GM12878 (cell line): ENCODE results near the gene TMA16. TPM values are rescaled to one million over a fixed set of nuclear protein-coding genes. Genes with fewer than 3 reads are reported as not detected.

Experiments
- ATAC-seq: fragments of 200-7000 bp; cut with Tn5 transposase; 3 replicates; pipeline ENCODE4 v1.9.1; 2020; ENCODE audit warnings: mild to moderate bottlenecking, moderate library complexity
- BruUV-seq: library from RNA; stranded (reverse); fragments of 400-500 nt; replicated peaks from 2 replicates; lab custom pipeline; 2021; lab: Mats Ljungman, UMichigan
- CTCF ChIA-PET: fragments of 300-600 bp; sonication (Branson Sonifier 250); formaldehyde crosslinking; extraction: SDS; loops from one replicate; lab custom pipeline; 2021; ENCODE audit warnings: inconsistent platforms; lab: Yijun Ruan, JAX
- POLR2A ChIA-PET: fragments of 350-600 bp; formaldehyde crosslinking; extraction: SDS; loops from one replicate; lab custom pipeline; 2021; ENCODE audit warnings: inconsistent platforms; lab: Charles Lee
- RAD21 ChIA-PET: fragments of 300-600 bp; sonication (Branson Sonifier 250); formaldehyde crosslinking; loops from one replicate; lab custom pipeline; 2023; ENCODE audit warnings: antibody characterized with exemption; ENCODE audit not compliant: unreplicated experiment; lab: Charles Lee
- SMC1A ChIA-PET: fragments of 300-600 bp; sonication (Branson Sonifier 250); formaldehyde crosslinking; loops from one replicate; lab custom pipeline; 2023; ENCODE audit not compliant: unreplicated experiment, uncharacterized antibody; lab: Charles Lee
- DNase-seq: peaks from one replicate; pipeline ENCODE4 v3.0.0-alpha.2; 2011; ENCODE audit warnings: low read depth, low spot score
- FAIRE-seq: peaks from 3 replicates; lab custom pipeline; 2011; peaks lifted over from hg19 to GRCh38; lab: Jason Lieb, UNC
- H2AFZ ChIP-seq: 2 replicates; pipeline ENCODE4 v1.6.0; 2011; ENCODE audit warnings: low read depth, low read length, control low read depth; ENCODE audit not compliant: control insufficient read depth
- H3K27ac ChIP-seq: 2 replicates; pipeline ENCODE4 v1.5.1; 2011; ENCODE audit warnings: control low read depth; ENCODE audit not compliant: control insufficient read depth, insufficient read depth
- H3K27me3 ChIP-seq, 2 experiments: replicated peaks in 1 of 2; 2 replicates each; pipeline versions ENCODE4 v1.6.0 to v1.6.1; 2011; ENCODE audit warnings: low read length in 1 of 2; ENCODE audit not compliant: control insufficient read depth in 2 of 2, insufficient read depth in 2 of 2
- H3K36me3 ChIP-seq, 2 experiments: 2 replicates each; pipeline ENCODE4 v1.5.1; 2011; ENCODE audit warnings: low read length in 1 of 2; ENCODE audit not compliant: control insufficient read depth in 2 of 2, insufficient read depth in 2 of 2
- H3K4me1 ChIP-seq: 2 replicates; pipeline ENCODE4 v1.6.1; 2011; ENCODE audit warnings: mild to moderate bottlenecking, low read length, moderate library complexity, mixed read lengths; ENCODE audit not compliant: control insufficient read depth, insufficient read depth
- H3K4me2 ChIP-seq: 2 replicates; pipeline ENCODE4 v1.6.0; 2011; ENCODE audit warnings: control low read depth; ENCODE audit not compliant: control insufficient read depth, insufficient read depth
- H3K4me3 ChIP-seq: fragments of 200-600 bp; sonication (generic); 2 replicates; pipeline ENCODE4 v1.5.1; 2016
- H3K79me2 ChIP-seq: 2 replicates; pipeline ENCODE4 v1.6.0; 2011; ENCODE audit warnings: low read length; ENCODE audit not compliant: control insufficient read depth, insufficient read depth
- H3K9ac ChIP-seq: 2 replicates; pipeline ENCODE4 v1.8.0; 2011; ENCODE audit warnings: low read length, control low read depth, mixed read lengths; ENCODE audit not compliant: control insufficient read depth, insufficient read depth
- H3K9me3 ChIP-seq: replicated peaks from 3 replicates; pipeline ENCODE4 v1.5.1; 2011; ENCODE audit warnings: mild to moderate bottlenecking, low read length; ENCODE audit not compliant: control insufficient read depth, insufficient read depth
- H4K20me1 ChIP-seq: 2 replicates; pipeline ENCODE4 v1.6.0; 2011; ENCODE audit not compliant: control insufficient read depth, insufficient read depth
- BHLHE40 ChIP-seq, 2 experiments: fragments of 450-650 bp in 1 of 2; IDR thresholded peaks; 2 replicates each; pipeline ENCODE4 v1.6.1; 2011 to 2017; ENCODE audit warnings: low read depth in 2 of 2, borderline replicate concordance in 1 of 2, improper control_type of control experiment in 1 of 2, low read length in 1 of 2, mild to moderate bottlenecking in 1 of 2
- EGR1 ChIP-seq, 2 experiments: IDR thresholded peaks; 1 replicate in 1 of 2; 2 replicates in 1 of 2; pipeline ENCODE4 v1.6.1; 2011 to 2012; ENCODE audit warnings: low read depth in 2 of 2, low read length in 2 of 2, borderline replicate concordance in 1 of 2, mild to moderate bottlenecking in 1 of 2, moderate library complexity in 1 of 2
- ELK1 ChIP-seq: IDR thresholded peaks from 2 replicates; pipeline ENCODE4 v1.6.1; 2012; ENCODE audit warnings: low read depth, low read length, improper control_type of control experiment
- KLF5 ChIP-seq: fragments of 450-650 bp; IDR thresholded peaks from 2 replicates; pipeline ENCODE4 v1.6.1; 2014; ENCODE audit warnings: mild to moderate bottlenecking; ENCODE audit not compliant: partially characterized antibody
- MEF2A ChIP-seq: IDR thresholded peaks from 2 replicates; pipeline ENCODE4 v1.6.1; 2011; ENCODE audit warnings: low read depth, mild to moderate bottlenecking, low read length, moderate library complexity; ENCODE audit not compliant: insufficient read depth
- MTA2 ChIP-seq: fragments of 450-650 bp; IDR thresholded peaks from 2 replicates; pipeline ENCODE4 v1.6.1; 2016; ENCODE audit warnings: low read depth, mild to moderate bottlenecking, moderate library complexity
- NR2C2 ChIP-seq: IDR thresholded peaks from 2 replicates; pipeline ENCODE4 v1.6.1; 2011; ENCODE audit warnings: borderline replicate concordance, low read depth; ENCODE audit not compliant: control insufficient read depth, insufficient read length
- PAX5 ChIP-seq: IDR thresholded peaks from 2 replicates; pipeline ENCODE4 v1.6.1; 2011; ENCODE audit warnings: low read depth, low read length, borderline replicate concordance
- POLR2A ChIP-seq: IDR thresholded peaks from 2 replicates; pipeline ENCODE4 v1.6.1; 2011; ENCODE audit warnings: low read depth, mild to moderate bottlenecking, low read length
- SMARCA5 ChIP-seq: fragments of 450-650 bp; IDR thresholded peaks from 2 replicates; pipeline ENCODE4 v1.6.1; 2017; ENCODE audit warnings: mild to moderate bottlenecking
- SREBF2 ChIP-seq: IDR thresholded peaks from 2 replicates; pipeline ENCODE4 v1.6.1; 2012; ENCODE audit warnings: mild to moderate bottlenecking, low read length
- TCF7 ChIP-seq: IDR thresholded peaks from 2 replicates; pipeline ENCODE4 v1.6.1; 2014; ENCODE audit warnings: antibody characterized with exemption, borderline replicate concordance
- YBX1 ChIP-seq: fragments of 450-650 bp; IDR thresholded peaks from 2 replicates; pipeline ENCODE4 v1.6.1; 2016; ENCODE audit warnings: antibody characterized with exemption
- ZNF207 ChIP-seq: fragments of 450-650 bp; IDR thresholded peaks from 2 replicates; pipeline ENCODE4 v1.6.1; 2014; ENCODE audit warnings: antibody characterized with exemption, mild to moderate bottlenecking, borderline replicate concordance
- ZSCAN29 ChIP-seq: fragments of 450-650 bp; IDR thresholded peaks from 2 replicates; pipeline ENCODE4 v1.6.1; 2017; ENCODE audit warnings: mild to moderate bottlenecking, moderate library complexity
- WGBS: methylation state at CpG from one replicate; pipeline ENCODE4 v1.1.6; 2016; ENCODE audit warnings: low lambda C conversion rate; ENCODE audit not compliant: insufficient replicate concordance, insufficient coverage; ENCODE audit errors: missing lambda C conversion rate; 5-methylcytosine and 5-hydroxymethylcytosine counted together
- in situ Hi-C: fragments of 300-500 bp; cut with MboI; formaldehyde crosslinking; loops from 9 replicates; pipeline ENCODE4 v1.14.3; 2018; ENCODE audit warnings: mixed read lengths
- intact Hi-C: fragments of 100-400 bp; cut with micrococcal nuclease; formaldehyde crosslinking; loops from one replicate; pipeline ENCODE4 v1.14.2; 2022; ENCODE audit not compliant: unreplicated experiment
- polyA plus RNA-seq, 11 experiments: library from polyadenylated mRNA; depleted of rRNA in 4 of 11; unstranded in 6 of 11; stranded (reverse) in 5 of 11; fragments of >200 nt; fragmentation: Nextera tagmentation in 4 of 11; fragmentation: Illumina TruSeq in 1 of 11; extraction: Ambion mirVana in 4 of 11; extraction: Trizol in 1 of 11; gene quantifications; 1 replicate in 1 of 11; 2 replicates in 10 of 11; pipeline versions ENCODE4 v1.2.1 to v1.2.3, GENCODE V29; 2011 to 2016; ENCODE audit warnings: inconsistent platforms in 2 of 11, missing spikeins in 2 of 11, low read depth in 1 of 11
- total RNA-seq, 4 experiments: library from RNA; depleted of rRNA in 3 of 4; stranded (reverse); fragments of >200 nt in 3 of 4; fragmentation: Illumina TruSeq in 1 of 4; extraction: Trizol in 1 of 4; gene quantifications; 2 replicates each; pipeline versions ENCODE4 v1.2.1 to v1.2.3, GENCODE V29; 2013 to 2021
- TF ChIP-seq, protein P1 (sequence below), 3 experiments: IDR thresholded peaks in 2 of 3; conservative IDR thresholded peaks in 1 of 3; 2 replicates each; pipeline ENCODE4 v1.5.1; 2011; ENCODE audit warnings: low read depth in 3 of 3, low read length in 3 of 3, mild to moderate bottlenecking in 3 of 3, control low read depth in 2 of 3, moderate library complexity in 2 of 3, inconsistent platforms in 1 of 3, mixed read lengths in 1 of 3; ENCODE audit not compliant: control insufficient read depth in 2 of 3, insufficient read depth in 1 of 3; ENCODE audit errors: extremely low read depth in 1 of 3
- TF ChIP-seq, protein P2 (sequence below): fragments of 450-650 bp; formaldehyde crosslinking; IDR thresholded peaks from 2 replicates; pipeline ENCODE4 v1.5.0; 2022; ENCODE audit warnings: mild to moderate bottlenecking, missing genetic modification characterization

Gene TMA16
- total and polyA plus RNA-seq, 10 of the 15 experiments (the other 5 are each of a cell fraction or from before 2014, with no cell fraction given): 37.9 to 91.0 (median 55.8) TPM

- Histone ChIP-seq H3K27me3 (no peaks in the 10 kb centered on the region), H3K9me3 (no peaks in the 10 kb centered on the region; the same call in 2 of the 3 replicates), H3K4me3 (no peak overlapping the region), H3K36me3 (no peaks in the 10 kb centered on the region), H3K27ac (no peak overlapping the region), H3K4me2 (no peak overlapping the region), H3K79me2 (no peaks in the 10 kb centered on the region), H3K9ac (no peak overlapping the region), H3K4me1 (peaks cover 12% of the 10 kb centered on the region; the same call in 1 of the 2 replicates), H4K20me1 (no peaks in the 10 kb centered on the region), H2AFZ (no peak overlapping the region)
- ChIA-PET POLR2A (no interaction called here), SMC1A (interaction anchor here (0.8 to 4.6 kb wide), 8 partner anchors 14 to 70 kb away, joined by 3 to 59 read pairs (median 4); no protein-coding TSS in a partner anchor), CTCF (interaction anchor here (0.7 to 5.1 kb wide), 14 partner anchors 10 to 270 kb away, joined by 3 to 164 read pairs (median 4); no protein-coding TSS in a partner anchor), RAD21 (interaction anchor here (1.1 to 2.9 kb wide), 3 partner anchors 57 to 63 kb away, joined by 5 to 26 read pairs (median 10); no protein-coding TSS in a partner anchor)
- FAIRE-seq (no peak), ATAC-seq (no peak), DNase-seq (no peak)
- in situ Hi-C loops: loop anchor here (10.0 kb wide), 1 partner anchor 58 kb away; no protein-coding TSS in a partner anchor
- WGBS: 18% methylated on average over 1 of the region's 1 CpG
- no TSS peak for BruUV-seq
- intact Hi-C loops: loop anchor here (10.0 kb wide), 1 partner anchor 528 kb away; no protein-coding TSS in a partner anchor
- TF ChIP-seq, protein P1, sequence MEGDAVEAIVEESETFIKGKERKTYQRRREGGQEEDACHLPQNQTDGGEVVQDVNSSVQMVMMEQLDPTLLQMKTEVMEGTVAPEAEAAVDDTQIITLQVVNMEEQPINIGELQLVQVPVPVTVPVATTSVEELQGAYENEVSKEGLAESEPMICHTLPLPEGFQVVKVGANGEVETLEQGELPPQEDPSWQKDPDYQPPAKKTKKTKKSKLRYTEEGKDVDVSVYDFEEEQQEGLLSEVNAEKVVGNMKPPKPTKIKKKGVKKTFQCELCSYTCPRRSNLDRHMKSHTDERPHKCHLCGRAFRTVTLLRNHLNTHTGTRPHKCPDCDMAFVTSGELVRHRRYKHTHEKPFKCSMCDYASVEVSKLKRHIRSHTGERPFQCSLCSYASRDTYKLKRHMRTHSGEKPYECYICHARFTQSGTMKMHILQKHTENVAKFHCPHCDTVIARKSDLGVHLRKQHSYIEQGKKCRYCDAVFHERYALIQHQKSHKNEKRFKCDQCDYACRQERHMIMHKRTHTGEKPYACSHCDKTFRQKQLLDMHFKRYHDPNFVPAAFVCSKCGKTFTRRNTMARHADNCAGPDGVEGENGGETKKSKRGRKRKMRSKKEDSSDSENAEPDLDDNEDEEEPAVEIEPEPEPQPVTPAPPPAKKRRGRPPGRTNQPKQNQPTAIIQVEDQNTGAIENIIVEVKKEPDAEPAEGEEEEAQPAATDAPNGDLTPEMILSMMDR (IDR thresholded peaks at IDR 0.05 in 2 of 3, conservative IDR thresholded peaks at IDR 0.05 in 1 of 3; ENCODE audit: control insufficient read depth in 2 of 3, extremely low read depth in 1 of 3, insufficient read depth in 1 of 3, low read depth in 3 of 3, low read length in 3 of 3): no peak
- TF ChIP-seq TCF7 (no peak), ZNF207 (no peak), EGR1 (IDR thresholded peaks at IDR 0.05; ENCODE audit: borderline replicate concordance in 1 of 2, low read depth in 2 of 2, low read length in 2 of 2) (no peak), MTA2 (no peak), SMARCA5 (no peak), SREBF2 (no peak), PAX5 (no peak), ZSCAN29 (no peak), POLR2A (no peak), YBX1 (no peak), NR2C2 (no peak), MEF2A (no peak), BHLHE40 (IDR thresholded peaks at IDR 0.05; ENCODE audit: borderline replicate concordance in 1 of 2, low read depth in 2 of 2, low read length in 1 of 2) (no peak), KLF5 (no peak), ELK1 (no peak)
- TF ChIP-seq, protein P2, sequence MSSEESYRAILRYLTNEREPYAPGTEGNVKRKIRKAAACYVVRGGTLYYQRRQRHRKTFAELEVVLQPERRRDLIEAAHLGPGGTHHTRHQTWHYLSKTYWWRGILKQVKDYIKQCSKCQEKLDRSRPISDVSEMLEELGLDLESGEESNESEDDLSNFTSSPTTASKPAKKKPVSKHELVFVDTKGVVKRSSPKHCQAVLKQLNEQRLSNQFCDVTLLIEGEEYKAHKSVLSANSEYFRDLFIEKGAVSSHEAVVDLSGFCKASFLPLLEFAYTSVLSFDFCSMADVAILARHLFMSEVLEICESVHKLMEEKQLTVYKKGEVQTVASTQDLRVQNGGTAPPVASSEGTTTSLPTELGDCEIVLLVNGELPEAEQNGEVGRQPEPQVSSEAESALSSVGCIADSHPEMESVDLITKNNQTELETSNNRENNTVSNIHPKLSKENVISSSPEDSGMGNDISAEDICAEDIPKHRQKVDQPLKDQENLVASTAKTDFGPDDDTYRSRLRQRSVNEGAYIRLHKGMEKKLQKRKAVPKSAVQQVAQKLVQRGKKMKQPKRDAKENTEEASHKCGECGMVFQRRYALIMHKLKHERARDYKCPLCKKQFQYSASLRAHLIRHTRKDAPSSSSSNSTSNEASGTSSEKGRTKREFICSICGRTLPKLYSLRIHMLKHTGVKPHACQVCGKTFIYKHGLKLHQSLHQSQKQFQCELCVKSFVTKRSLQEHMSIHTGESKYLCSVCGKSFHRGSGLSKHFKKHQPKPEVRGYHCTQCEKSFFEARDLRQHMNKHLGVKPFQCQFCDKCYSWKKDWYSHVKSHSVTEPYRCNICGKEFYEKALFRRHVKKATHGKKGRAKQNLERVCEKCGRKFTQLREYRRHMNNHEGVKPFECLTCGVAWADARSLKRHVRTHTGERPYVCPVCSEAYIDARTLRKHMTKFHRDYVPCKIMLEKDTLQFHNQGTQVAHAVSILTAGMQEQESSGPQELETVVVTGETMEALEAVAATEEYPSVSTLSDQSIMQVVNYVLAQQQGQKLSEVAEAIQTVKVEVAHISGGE (CRISPR knock-in tag): no peak
Observed at GRCh38 chr4:163486321-163486720, 8.2 kb upstream of the TMA16 start.
